Neural progenitor cell (in vitro differentiated cells): ENCODE data around the gene LRRC51.

Experiments
- EZH2 ChIP-seq: fragments of 200-600 bp; sonication (generic); IDR thresholded peaks from 2 replicates; pipeline ENCODE4 v1.6.1; 2017; ENCODE audit warnings: antibody characterized with exemption, mild to moderate bottlenecking, moderate library complexity
- EZH2phosphoT487 ChIP-seq: fragments of 200-600 bp; sonication (generic); IDR thresholded peaks from 2 replicates; pipeline ENCODE4 v1.6.1; 2017; ENCODE audit warnings: antibody characterized with exemption
- TF ChIP-seq, protein P1 (sequence below): fragments of 200-600 bp; sonication (generic); IDR thresholded peaks from 2 replicates; pipeline ENCODE4 v1.5.1; 2017; ENCODE audit warnings: antibody characterized with exemption, mild to moderate bottlenecking

DNA sequence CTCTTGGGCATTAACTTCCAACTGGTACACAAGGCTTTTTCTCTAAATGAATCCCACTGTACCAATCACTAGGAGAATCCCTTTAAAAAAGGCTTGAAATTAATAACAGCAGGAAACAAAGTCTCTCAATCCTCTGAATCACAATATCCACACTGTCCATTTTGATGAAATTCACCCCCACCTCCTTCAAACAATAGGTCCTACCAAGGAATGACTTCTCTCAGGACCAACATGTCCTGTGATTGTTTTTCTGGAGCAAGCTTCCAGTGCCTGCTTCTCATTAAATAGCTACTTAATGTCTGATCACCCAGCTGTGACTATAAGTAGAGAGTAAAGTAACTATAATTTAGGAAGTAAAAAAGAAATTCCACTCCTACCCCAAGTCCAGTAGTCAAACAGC lies 13.4 kb upstream of the LRRC51 start:
- TF ChIP-seq, protein P1, sequence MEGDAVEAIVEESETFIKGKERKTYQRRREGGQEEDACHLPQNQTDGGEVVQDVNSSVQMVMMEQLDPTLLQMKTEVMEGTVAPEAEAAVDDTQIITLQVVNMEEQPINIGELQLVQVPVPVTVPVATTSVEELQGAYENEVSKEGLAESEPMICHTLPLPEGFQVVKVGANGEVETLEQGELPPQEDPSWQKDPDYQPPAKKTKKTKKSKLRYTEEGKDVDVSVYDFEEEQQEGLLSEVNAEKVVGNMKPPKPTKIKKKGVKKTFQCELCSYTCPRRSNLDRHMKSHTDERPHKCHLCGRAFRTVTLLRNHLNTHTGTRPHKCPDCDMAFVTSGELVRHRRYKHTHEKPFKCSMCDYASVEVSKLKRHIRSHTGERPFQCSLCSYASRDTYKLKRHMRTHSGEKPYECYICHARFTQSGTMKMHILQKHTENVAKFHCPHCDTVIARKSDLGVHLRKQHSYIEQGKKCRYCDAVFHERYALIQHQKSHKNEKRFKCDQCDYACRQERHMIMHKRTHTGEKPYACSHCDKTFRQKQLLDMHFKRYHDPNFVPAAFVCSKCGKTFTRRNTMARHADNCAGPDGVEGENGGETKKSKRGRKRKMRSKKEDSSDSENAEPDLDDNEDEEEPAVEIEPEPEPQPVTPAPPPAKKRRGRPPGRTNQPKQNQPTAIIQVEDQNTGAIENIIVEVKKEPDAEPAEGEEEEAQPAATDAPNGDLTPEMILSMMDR: no peak
- no peak for TF ChIP-seq EZH2phosphoT487
- TF ChIP-seq EZH2: no peak
